ENCODE measurements around the gene TBC1D22A.

DNA sequence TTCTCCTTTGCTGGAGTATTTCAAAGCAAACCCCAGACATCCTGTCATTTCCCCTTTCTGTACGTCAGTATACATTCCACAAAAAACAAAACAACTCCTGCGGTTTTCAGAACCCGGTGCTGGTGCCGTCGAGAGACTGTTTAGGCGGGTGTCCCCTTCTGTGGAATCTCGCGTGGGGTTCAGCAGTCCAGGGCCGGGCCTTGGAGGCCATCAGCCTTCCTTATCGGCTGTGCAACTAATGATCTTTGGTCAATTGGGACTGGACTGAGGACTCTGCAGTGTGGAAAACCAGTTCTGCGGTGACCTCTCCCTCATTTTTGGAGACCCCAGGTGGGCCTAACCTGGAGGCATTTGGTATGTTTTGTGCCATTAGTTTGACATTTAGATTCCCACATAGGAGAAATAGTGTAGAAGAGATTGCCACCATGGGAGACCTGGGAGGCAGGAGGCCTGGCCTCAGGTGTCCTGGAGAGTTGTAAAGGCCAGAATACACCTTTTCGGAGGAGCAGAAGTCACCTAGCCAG is 84.4 kb downstream of the TBC1D22A start:
- TF ChIP-seq POLR2A (IDR thresholded peaks at IDR 0.05; ENCODE audit: low read length) (no peak), GATA1 (IDR thresholded peaks at IDR 0.05; ENCODE audit: low read depth, low read length) (no peak)
